ENCODE data around the gene RPL28.

Gene RPL28

GRCh38 chr19:55369653-55370304 is 16.0 kb upstream of the RPL28 start (continued):
- TF ChIP-seq PRDM10 (tag by site-specific recombination; IDR thresholded peaks at IDR 0.05) (peak; percentile 35), SP3 (tag by site-specific recombination; IDR thresholded peaks at IDR 0.05) (peak; percentile 43), ZNF561 (tag by site-specific recombination; IDR thresholded peaks at IDR 0.05; ENCODE audit: borderline replicate concordance) (0 out of 2 replicates have a peak, but pooled peaks have one; percentile 34), KLF16 (tag by site-specific recombination; IDR thresholded peaks at IDR 0.05) (peak; percentile 76), HIC1 (tag by site-specific recombination; IDR thresholded peaks at IDR 0.05) (peak; percentile 52; the same call in 1 of the 2 replicates), ZBTB7A (tag by site-specific recombination; IDR thresholded peaks at IDR 0.05; ENCODE audit: low read depth) (peak; percentile 68), GLIS2 (tag by site-specific recombination; IDR thresholded peaks at IDR 0.05) (peak; percentile 73)

- TF ChIP-seq ZBTB6 (tag by site-specific recombination; IDR thresholded peaks at IDR 0.05) (peak; percentile 34; the same call in 1 of the 2 replicates), ZNF514 (tag by site-specific recombination; IDR thresholded peaks at IDR 0.05) (no peak), ZIC2 (tag by site-specific recombination; IDR thresholded peaks at IDR 0.05) (peak; percentile 19; the same call in 1 of the 2 replicates), ZNF391 (tag by site-specific recombination; IDR thresholded peaks at IDR 0.05; ENCODE audit: borderline replicate concordance, low read depth) (no peak), PRDM1 (tag by site-specific recombination; IDR thresholded peaks at IDR 0.05) (peak; percentile 96), KLF8 (tag by site-specific recombination; IDR thresholded peaks at IDR 0.05) (peak; percentile 27; the same call in 1 of the 2 replicates), SETDB1 (IDR thresholded peaks at IDR 0.05; ENCODE audit: insufficient read length, low read length) (no peak), ZNF366 (tag by site-specific recombination; conservative IDR thresholded peaks at IDR 0.05) (peak; percentile 85), ZNF670 (tag by site-specific recombination; IDR thresholded peaks at IDR 0.05; ENCODE audit: low read depth) (no peak), ZNF785 (tag by site-specific recombination; IDR thresholded peaks at IDR 0.05) (no peak), ZNF596 (tag by site-specific recombination; IDR thresholded peaks at IDR 0.05) (no peak), ZNF501 (tag by site-specific recombination; IDR thresholded peaks at IDR 0.05) (no peak), ZNF704 (tag by site-specific recombination; IDR thresholded peaks at IDR 0.05) (no peak)
These were observed 15.3 kb upstream of the RPL28 start, which contains the start of gene IL11 for GRCh38 chr19:55370305-55370988. Gene IL11, minus strand, starts transcription at chr19:55370463. Its CDS starts 153 bp downstream, at chr19:55370310.

More at GRCh38 chr19:55370305-55370988, 15.3 kb upstream of the RPL28 start, which contains the start of gene IL11:
- Histone ChIP-seq H3K36me3 (ENCODE audit: control insufficient read depth in 2 of 2, insufficient read depth in 1 of 2, low read length in 2 of 2) (no peaks in the 10 kb centered on the region), H3K4me1 (ENCODE audit: control insufficient read depth, insufficient read depth, low read length) (peaks cover 5% of the 10 kb centered on the region; the same call in 1 of the 2 replicates), H3K4me3 (ENCODE audit: low read depth, low read length) (peak within 1 kb of the TSS; percentile 48), H3K27ac (ENCODE audit: extremely low read depth, low read depth, low read length) (no peak within 1 kb of the TSS), H3K9me3 (ENCODE audit: control insufficient read depth, insufficient read depth, low read depth, low read length) (no peaks in the 10 kb centered on the region)
- ChIA-PET POLR2A (interaction anchor here (1.1 to 2.8 kb wide), 6 partner anchors 12 to 36 kb away, joined by 3 to 20 read pairs (median 6); partner anchors contain the start of gene KMT5C), CTCF (no interaction called here)
